ENCODE measurements around the gene USP19.

Gene USP19

GRCh38 chr3:49153349-49153912, 32.8 kb upstream of the USP19 start:
- TF ChIP-seq CTCF (IDR thresholded peaks at IDR 0.05; ENCODE audit: low read depth, low read length, missing control alignments) = no peak
- H3K4me3 ChIP-seq (replicated peaks; ENCODE audit: low read depth, low read length) = no peak overlapping the region
- DNase-seq (ENCODE audit: extremely low read depth, low read depth) = no peak

- no peak for DNase-seq (ENCODE audit: extremely low read depth, low read depth)
- H3K4me3 ChIP-seq (replicated peaks; ENCODE audit: low read depth, low read length) = no peak overlapping the region
- no peak for TF ChIP-seq CTCF (IDR thresholded peaks at IDR 0.05; ENCODE audit: low read depth, low read length, missing control alignments)
Observed at GRCh38 chr3:49151610-49152009, 31.0 kb upstream of the USP19 start.

GRCh38 chr3:49148159-49148558, 27.5 kb upstream of the USP19 start:
- no peak for TF ChIP-seq CTCF (IDR thresholded peaks at IDR 0.05; ENCODE audit: low read depth, low read length, missing control alignments)
- H3K4me3 ChIP-seq (replicated peaks; ENCODE audit: low read depth, low read length) = no peak overlapping the region
- DNase-seq (ENCODE audit: extremely low read depth, low read depth) = no peak

GRCh38 chr3:49140080-49140479, 19.5 kb upstream of the USP19 start:
- no peak for TF ChIP-seq CTCF (IDR thresholded peaks at IDR 0.05; ENCODE audit: low read depth, low read length, missing control alignments)
- no peak overlapping the region for H3K4me3 ChIP-seq (replicated peaks; ENCODE audit: low read depth, low read length)
- no peak for DNase-seq (ENCODE audit: extremely low read depth, low read depth)

GRCh38 chr3:49135499-49135898, 14.9 kb upstream of the USP19 start:
- no peak for DNase-seq (ENCODE audit: extremely low read depth, low read depth)
- TF ChIP-seq CTCF (IDR thresholded peaks at IDR 0.05; ENCODE audit: low read depth, low read length, missing control alignments) = no peak
- H3K4me3 ChIP-seq (replicated peaks; ENCODE audit: low read depth, low read length) = no peak overlapping the region

GRCh38 chr3:49134471-49135265, 14.0 kb upstream of the USP19 start:
- H3K4me3 ChIP-seq (replicated peaks; ENCODE audit: low read depth, low read length) = no peak overlapping the region
- DNase-seq (ENCODE audit: extremely low read depth, low read depth) = no peak
- TF ChIP-seq CTCF (IDR thresholded peaks at IDR 0.05; ENCODE audit: low read depth, low read length, missing control alignments) = no peak
